Panc1 (cell line): ENCODE data around the gene LMAN2. TPM values are rescaled to one million over a fixed set of nuclear protein-coding genes. Genes with fewer than 3 reads are reported as not detected.
A peak's percentile ranks its signal among the peaks of the same experiment; 100 is the strongest.

Experiments used
- ATAC-seq: fragments of 200-7000 bp; cut with Tn5 transposase; 2 replicates; pipeline ENCODE4 v1.9.1; 2020; ENCODE audit warnings: mild to moderate bottlenecking, moderate library complexity
- BruUV-seq: library from RNA; stranded (reverse); fragments of 400-500 nt; replicated peaks from 2 replicates; lab custom pipeline; 2021; lab: Mats Ljungman, UMichigan
- CTCF ChIA-PET: fragments of 300-600 bp; sonication (Branson Sonifier 250); formaldehyde crosslinking; loops from one replicate; lab custom pipeline; 2022; ENCODE audit warnings: antibody characterized with exemption; lab: Charles Lee
- POLR2A ChIA-PET: fragments of 300-600 bp; sonication (Branson Sonifier 250); formaldehyde crosslinking; loops from one replicate; lab custom pipeline; 2022; ENCODE audit warnings: antibody characterized with exemption; lab: Charles Lee
- DNase-seq: peaks from one replicate; pipeline ENCODE4 v3.0.0-alpha.2; 2010; ENCODE audit warnings: low read depth, low spot score
- H3K27ac ChIP-seq: 2 replicates; pipeline ENCODE4 v1.5.1; 2011; ENCODE audit warnings: mild to moderate bottlenecking, low read length, inconsistent platforms
- H3K27me3 ChIP-seq: fragments of 200-500 bp; sonication (Bioruptor generic); 2 replicates; pipeline ENCODE4 v1.6.0; 2014; ENCODE audit warnings: low read length, inconsistent platforms; ENCODE audit not compliant: control insufficient read depth, insufficient read depth
- H3K36me3 ChIP-seq: fragments of 200-500 bp; sonication (Bioruptor generic); 2 replicates; pipeline ENCODE4 v1.5.1; 2014; ENCODE audit warnings: inconsistent platforms, mild to moderate bottlenecking, low read length, moderate library complexity; ENCODE audit not compliant: control insufficient read depth, insufficient read depth
- H3K4me1 ChIP-seq: 2 replicates; pipeline ENCODE4 v1.5.1; 2011; ENCODE audit warnings: inconsistent platforms, mild to moderate bottlenecking, low read length, moderate library complexity; ENCODE audit not compliant: control insufficient read depth, insufficient read depth
- H3K4me3 ChIP-seq, 2 experiments: 2 replicates each; pipeline ENCODE4 v1.5.1; 2011 to 2012; ENCODE audit warnings: low read depth in 2 of 2, low read length in 2 of 2, mild to moderate bottlenecking in 2 of 2, inconsistent platforms in 1 of 2, moderate library complexity in 1 of 2
- H3K9me3 ChIP-seq: fragments of 200-500 bp; sonication (Bioruptor generic); 2 replicates; pipeline ENCODE4 v1.5.1; 2014; ENCODE audit warnings: low read depth, mild to moderate bottlenecking, inconsistent platforms, low read length, moderate library complexity; ENCODE audit not compliant: control insufficient read depth, insufficient read depth
- POLR2AphosphoS5 ChIP-seq: IDR thresholded peaks from 2 replicates; pipeline ENCODE4 v1.6.1; 2012; ENCODE audit warnings: mild to moderate bottlenecking, low read depth, low read length, moderate library complexity
- SIN3A ChIP-seq: IDR thresholded peaks from 2 replicates; pipeline ENCODE4 v1.6.1; 2012; ENCODE audit warnings: low read depth, mild to moderate bottlenecking, low read length, moderate library complexity, borderline replicate concordance; ENCODE audit not compliant: insufficient read depth
- TCF7L2 ChIP-seq: IDR thresholded peaks from 2 replicates; pipeline ENCODE4 v1.6.1; 2011; ENCODE audit warnings: mild to moderate bottlenecking, low read depth, low read length, inconsistent platforms
- in situ Hi-C: cut with HindIII; loops from 2 replicates; pipeline ENCODE4 v1.10.0; 2016; ENCODE audit warnings: low sequenced_read_pairs, low pct_unique_long_range_greater_than_20kb
- intact Hi-C: fragments of 100-400 bp; cut with micrococcal nuclease; formaldehyde crosslinking; loops from one replicate; pipeline ENCODE4 v1.10.0; 2022; ENCODE audit not compliant: unreplicated experiment
- total RNA-seq: library from RNA; stranded (reverse); gene quantifications from one replicate; pipeline ENCODE4 v1.2.1, GENCODE V29; 2021; ENCODE audit not compliant: unreplicated experiment
- TF ChIP-seq, protein P1 (sequence below), 2 experiments: IDR thresholded peaks; 2 replicates each; pipeline ENCODE4 v1.6.1; 2011 to 2012; ENCODE audit warnings: low read depth in 2 of 2, control low read depth in 1 of 2, low read length in 1 of 2, mild to moderate bottlenecking in 1 of 2, moderate library complexity in 1 of 2; ENCODE audit not compliant: insufficient read depth in 1 of 2
- TF ChIP-seq, protein P2 (sequence below): fragments of 450-650 bp; IDR thresholded peaks from 2 replicates; pipeline ENCODE4 v1.5.1; 2017; ENCODE audit warnings: mild to moderate bottlenecking

The LMAN2 gene
- total RNA-seq, 1 experiment from 2014 or later = 140 TPM

GRCh38 chr5:177301503-177302165 is 49.8 kb downstream of the LMAN2 start:
- BruUV-seq = no TSS peak
- in situ Hi-C loops = no loop called here
- intact Hi-C loops = loop anchor here (5.0 kb wide), 1 partner anchor 189 kb away; no protein-coding TSS in a partner anchor
- Histone ChIP-seq H3K9me3 (no peaks in the 10 kb centered on the region), H3K27ac (no peak overlapping the region; the same call in 1 of the 2 replicates), H3K4me3 (no peak overlapping the region), H3K27me3 (no peaks in the 10 kb centered on the region), H3K4me1 (peaks cover 34% of the 10 kb centered on the region), H3K36me3 (no peaks in the 10 kb centered on the region; the same call in none of the 2 replicates)
- TF ChIP-seq, protein P1, sequence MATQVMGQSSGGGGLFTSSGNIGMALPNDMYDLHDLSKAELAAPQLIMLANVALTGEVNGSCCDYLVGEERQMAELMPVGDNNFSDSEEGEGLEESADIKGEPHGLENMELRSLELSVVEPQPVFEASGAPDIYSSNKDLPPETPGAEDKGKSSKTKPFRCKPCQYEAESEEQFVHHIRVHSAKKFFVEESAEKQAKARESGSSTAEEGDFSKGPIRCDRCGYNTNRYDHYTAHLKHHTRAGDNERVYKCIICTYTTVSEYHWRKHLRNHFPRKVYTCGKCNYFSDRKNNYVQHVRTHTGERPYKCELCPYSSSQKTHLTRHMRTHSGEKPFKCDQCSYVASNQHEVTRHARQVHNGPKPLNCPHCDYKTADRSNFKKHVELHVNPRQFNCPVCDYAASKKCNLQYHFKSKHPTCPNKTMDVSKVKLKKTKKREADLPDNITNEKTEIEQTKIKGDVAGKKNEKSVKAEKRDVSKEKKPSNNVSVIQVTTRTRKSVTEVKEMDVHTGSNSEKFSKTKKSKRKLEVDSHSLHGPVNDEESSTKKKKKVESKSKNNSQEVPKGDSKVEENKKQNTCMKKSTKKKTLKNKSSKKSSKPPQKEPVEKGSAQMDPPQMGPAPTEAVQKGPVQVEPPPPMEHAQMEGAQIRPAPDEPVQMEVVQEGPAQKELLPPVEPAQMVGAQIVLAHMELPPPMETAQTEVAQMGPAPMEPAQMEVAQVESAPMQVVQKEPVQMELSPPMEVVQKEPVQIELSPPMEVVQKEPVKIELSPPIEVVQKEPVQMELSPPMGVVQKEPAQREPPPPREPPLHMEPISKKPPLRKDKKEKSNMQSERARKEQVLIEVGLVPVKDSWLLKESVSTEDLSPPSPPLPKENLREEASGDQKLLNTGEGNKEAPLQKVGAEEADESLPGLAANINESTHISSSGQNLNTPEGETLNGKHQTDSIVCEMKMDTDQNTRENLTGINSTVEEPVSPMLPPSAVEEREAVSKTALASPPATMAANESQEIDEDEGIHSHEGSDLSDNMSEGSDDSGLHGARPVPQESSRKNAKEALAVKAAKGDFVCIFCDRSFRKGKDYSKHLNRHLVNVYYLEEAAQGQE (IDR thresholded peaks at IDR 0.05; ENCODE audit: insufficient read depth in 1 of 2, low read depth in 2 of 2, low read length in 1 of 2) = no peak
- TF ChIP-seq, protein P2, sequence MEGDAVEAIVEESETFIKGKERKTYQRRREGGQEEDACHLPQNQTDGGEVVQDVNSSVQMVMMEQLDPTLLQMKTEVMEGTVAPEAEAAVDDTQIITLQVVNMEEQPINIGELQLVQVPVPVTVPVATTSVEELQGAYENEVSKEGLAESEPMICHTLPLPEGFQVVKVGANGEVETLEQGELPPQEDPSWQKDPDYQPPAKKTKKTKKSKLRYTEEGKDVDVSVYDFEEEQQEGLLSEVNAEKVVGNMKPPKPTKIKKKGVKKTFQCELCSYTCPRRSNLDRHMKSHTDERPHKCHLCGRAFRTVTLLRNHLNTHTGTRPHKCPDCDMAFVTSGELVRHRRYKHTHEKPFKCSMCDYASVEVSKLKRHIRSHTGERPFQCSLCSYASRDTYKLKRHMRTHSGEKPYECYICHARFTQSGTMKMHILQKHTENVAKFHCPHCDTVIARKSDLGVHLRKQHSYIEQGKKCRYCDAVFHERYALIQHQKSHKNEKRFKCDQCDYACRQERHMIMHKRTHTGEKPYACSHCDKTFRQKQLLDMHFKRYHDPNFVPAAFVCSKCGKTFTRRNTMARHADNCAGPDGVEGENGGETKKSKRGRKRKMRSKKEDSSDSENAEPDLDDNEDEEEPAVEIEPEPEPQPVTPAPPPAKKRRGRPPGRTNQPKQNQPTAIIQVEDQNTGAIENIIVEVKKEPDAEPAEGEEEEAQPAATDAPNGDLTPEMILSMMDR = no peak
- no peak for TF ChIP-seq SIN3A
- no peak for TF ChIP-seq TCF7L2
- no peak for TF ChIP-seq POLR2AphosphoS5
- CTCF ChIA-PET = interaction anchor here (1.0 to 1.2 kb wide), 2 partner anchors 8 to 188 kb away, joined by 3 to 4 read pairs; no protein-coding TSS in a partner anchor
- ATAC-seq (peak; percentile 13; the same call in 1 of the 2 replicates), DNase-seq (no peak)
- POLR2A ChIA-PET = no interaction called here

- H3K9me3 ChIP-seq = no peaks in the 10 kb centered on the region
- H3K27me3 ChIP-seq = no peaks in the 10 kb centered on the region
- BruUV-seq = no TSS peak
- ChIA-PET POLR2A (interaction anchor here (0.6 kb wide), 1 partner anchor 45 kb away, joined by 5 read pairs; no protein-coding TSS in a partner anchor), CTCF (interaction anchor here (1.0 to 1.2 kb wide), 2 partner anchors 9 to 187 kb away, joined by 3 to 4 read pairs; no protein-coding TSS in a partner anchor)
- no peak for DNase-seq
- no peak for ATAC-seq
- TF ChIP-seq, protein P2 = no peak
- TF ChIP-seq SIN3A (no peak), TCF7L2 (no peak), POLR2AphosphoS5 (no peak)
- TF ChIP-seq, protein P1 (IDR thresholded peaks at IDR 0.05; ENCODE audit: insufficient read depth in 1 of 2, low read depth in 2 of 2, low read length in 1 of 2) = no peak
- intact Hi-C loops (loop anchor here (5.0 kb wide), 1 partner anchor 189 kb away; no protein-coding TSS in a partner anchor), in situ Hi-C loops (no loop called here)
- no peaks in the 10 kb centered on the region; the same call in 1 of the 2 replicates for H3K36me3 ChIP-seq
- peaks cover 32% of the 10 kb centered on the region for H3K4me1 ChIP-seq
- H3K27ac ChIP-seq = no peak overlapping the region
- no peak overlapping the region for H3K4me3 ChIP-seq
These were observed 50.5 kb downstream of the LMAN2 start for GRCh38 chr5:177300951-177301350.
